HepG2 (cell line): ENCODE results near the gene PSMD1. TPM values are rescaled to one million over a fixed set of nuclear protein-coding genes. Genes with fewer than 3 reads are reported as not detected.

Experiments
- ATAC-seq: fragments of 200-7000 bp; cut with Tn5 transposase; 3 replicates; pipeline ENCODE4 v1.9.1; 2020; ENCODE audit warnings: mild to moderate bottlenecking, moderate library complexity
- BruUV-seq: library from RNA; stranded (reverse); fragments of 400-500 nt; replicated peaks from 2 replicates; lab custom pipeline; 2021; lab: Mats Ljungman, UMichigan
- CTCF ChIA-PET: fragments of 300-600 bp; formaldehyde crosslinking; extraction: SDS; loops from one replicate; lab custom pipeline; 2021; ENCODE audit warnings: low total read pairs, inconsistent platforms, low intra/inter-chr PET ratio; lab: Yijun Ruan, JAX
- POLR2A ChIA-PET: fragments of 350-600 bp; sonication (Branson Sonifier 250); formaldehyde crosslinking; loops from one replicate; lab custom pipeline; 2020; ENCODE audit warnings: antibody characterized with exemption, inconsistent platforms; lab: Yijun Ruan, JAX
- DNase-seq: peaks from one replicate; pipeline ENCODE4 v3.0.0-alpha.2; 2015; ENCODE audit warnings: low spot score
- FAIRE-seq: peaks from 3 replicates; lab custom pipeline; 2011; peaks lifted over from hg19 to GRCh38; lab: Jason Lieb, UNC
- H2AFZ ChIP-seq: one replicate; pipeline ENCODE4 v1.6.1; 2011; ENCODE audit warnings: low read length, inconsistent platforms
- H3K27ac ChIP-seq: fragments of 300-600 bp; 3 replicates; pipeline ENCODE4 v1.8.0; 2011; ENCODE audit warnings: mixed run types, mild to moderate bottlenecking, mixed read lengths, low read length, inconsistent platforms; ENCODE audit not compliant: insufficient read depth; ENCODE audit errors: extremely low read length
- H3K27me3 ChIP-seq, 2 experiments: fragments of 200-600 bp in 1 of 2; 2 replicates in 1 of 2; 3 replicates in 1 of 2; pipeline versions ENCODE4 v1.6.0 to v1.8.0; 2011; ENCODE audit warnings: low read length in 2 of 2, mild to moderate bottlenecking in 2 of 2, moderate library complexity in 2 of 2, inconsistent platforms in 1 of 2; ENCODE audit not compliant: insufficient read depth in 2 of 2, control insufficient read depth in 1 of 2
- H3K36me3 ChIP-seq, 2 experiments: fragments of 200-600 bp in 1 of 2; replicated peaks in 1 of 2; 2 replicates in 1 of 2; 3 replicates in 1 of 2; pipeline versions ENCODE4 v1.5.1 to v1.8.0; 2011; ENCODE audit warnings: low read length in 2 of 2, inconsistent platforms in 1 of 2; ENCODE audit not compliant: insufficient read depth in 2 of 2, control insufficient read depth in 1 of 2
- H3K4me1 ChIP-seq: 2 replicates; pipeline ENCODE4 v1.5.1; 2012; ENCODE audit warnings: low read length, inconsistent platforms; ENCODE audit not compliant: insufficient read depth
- H3K4me2 ChIP-seq: 2 replicates; pipeline ENCODE4 v1.6.0; 2011; ENCODE audit warnings: low read depth, low read length, inconsistent platforms
- H3K4me3 ChIP-seq, 3 experiments: fragments of 200-600 bp in 1 of 3; sonication (generic), shearing (Covaris generic) in 1 of 3; replicated peaks in 1 of 3; 2 replicates each; pipeline ENCODE4 v1.5.1; 2011 to 2016; ENCODE audit warnings: low read length in 3 of 3, inconsistent platforms in 2 of 3, low read depth in 2 of 3, mild to moderate bottlenecking in 2 of 3, control low read depth in 1 of 3, mixed read lengths in 1 of 3; ENCODE audit not compliant: insufficient read depth in 1 of 3
- H3K79me2 ChIP-seq: one replicate; pipeline ENCODE4 v1.6.1; 2011; ENCODE audit warnings: low read length, inconsistent platforms; ENCODE audit not compliant: insufficient read depth
- H3K9ac ChIP-seq: 2 replicates; pipeline ENCODE4 v1.6.0; 2011; ENCODE audit warnings: mild to moderate bottlenecking, low read depth, low read length, inconsistent platforms; ENCODE audit not compliant: insufficient read depth
- H3K9me3 ChIP-seq: 2 replicates; pipeline ENCODE4 v1.5.1; 2012; ENCODE audit warnings: mild to moderate bottlenecking, low read length
- H4K20me1 ChIP-seq: 2 replicates; pipeline ENCODE4 v1.6.0; 2011; ENCODE audit warnings: inconsistent platforms, mild to moderate bottlenecking, low read length, moderate library complexity; ENCODE audit not compliant: insufficient read depth
- AHDC1 ChIP-seq: sonication (generic); formaldehyde crosslinking; IDR thresholded peaks from 2 replicates; pipeline ENCODE4 v1.5.1; 2020; ENCODE audit warnings: mild to moderate bottlenecking, missing genetic modification reagents, borderline replicate concordance
- KAT8 ChIP-seq: IDR thresholded peaks from 2 replicates; pipeline ENCODE4 v1.6.1; 2016; ENCODE audit warnings: missing genetic modification reagents, missing compliant biosample characterization
- KDM6A ChIP-seq: IDR thresholded peaks from 2 replicates; pipeline ENCODE4 v1.6.1; 2016; ENCODE audit warnings: low read depth
- ZNF598 ChIP-seq: sonication (generic); formaldehyde crosslinking; IDR thresholded peaks from 2 replicates; pipeline ENCODE4 v1.5.1; 2020; ENCODE audit warnings: mild to moderate bottlenecking, missing genetic modification reagents, borderline replicate concordance
- ZSCAN30 ChIP-seq: sonication (generic); formaldehyde crosslinking; IDR thresholded peaks from 2 replicates; pipeline ENCODE4 v1.5.0; 2020; ENCODE audit warnings: mild to moderate bottlenecking, missing genetic modification reagents
- WGBS: methylation state at CpG from one replicate; pipeline ENCODE4 v1.1.6; 2017; ENCODE audit warnings: low lambda C conversion rate; 5-methylcytosine and 5-hydroxymethylcytosine counted together
- in situ Hi-C: cut with HindIII; loops from 2 replicates; pipeline ENCODE4 v1.10.0; 2017; ENCODE audit warnings: low pct_unique_long_range_greater_than_20kb; ENCODE audit not compliant: extremely low pct_ligation_motif_present
- intact Hi-C: fragments of 100-400 bp; cut with micrococcal nuclease; formaldehyde crosslinking; loops from one replicate; pipeline ENCODE4 v1.10.0; 2022; ENCODE audit not compliant: unreplicated experiment
- polyA plus RNA-seq, 8 experiments: library from polyadenylated mRNA; depleted of rRNA in 3 of 8; stranded (reverse) in 7 of 8; unstranded in 1 of 8; fragments of >200 nt; fragmentation: Illumina TruSeq in 4 of 8; extraction: Trizol in 4 of 8; gene quantifications; 2 replicates each; pipeline versions ENCODE4 v1.2.1 to v1.2.3, GENCODE V29; 2011 to 2016; ENCODE audit warnings: low read depth in 4 of 8, missing spikeins in 1 of 8, mixed read lengths in 1 of 8; ENCODE audit not compliant: insufficient read depth in 1 of 8
- total RNA-seq, 5 experiments: library from RNA; depleted of rRNA; stranded (reverse); fragments of >200 nt; fragmentation: Illumina TruSeq; extraction: Trizol; gene quantifications; 2 replicates each; pipeline ENCODE4 v1.2.3, GENCODE V29; 2016; ENCODE audit warnings: low read depth in 1 of 5

PSMD1 gene
- total and polyA plus RNA-seq, 2 of the 13 experiments (the other 11 are each of a cell fraction or from before 2014, with no cell fraction given) = 136 to 191 TPM

GRCh38 chr2:231168460-231169139 lies 111.9 kb downstream of the PSMD1 start (continued):
- TF ChIP-seq AHDC1 (no peak), ZSCAN30 (CRISPR knock-in tag) (no peak), KDM6A (CRISPR knock-in tag) (no peak)

- no peak for TF ChIP-seq ZNF598 (CRISPR knock-in tag)
- no peak for TF ChIP-seq KAT8 (CRISPR knock-in tag)
- TF ChIP-seq, all 625 proteins: peak for 0
- intact Hi-C loops (no loop called here), in situ Hi-C loops (no loop called here)
- H3K4me1 ChIP-seq = no peaks in the 10 kb centered on the region
- H3K36me3 ChIP-seq = peaks cover 21 to 86% of the 10 kb centered on the region in 2 experiments
- BruUV-seq = no TSS peak
- FAIRE-seq (no peak), ATAC-seq (no peak), DNase-seq (no peak)
- no peak overlapping the region for H2AFZ ChIP-seq
- no peak overlapping the region for H3K4me2 ChIP-seq
- WGBS = 84% methylated on average over 3 of the region's 3 CpGs
- H3K27me3 ChIP-seq = no peaks in the 10 kb centered on the region
- no peak overlapping the region for H3K4me3 ChIP-seq
- no peaks in the 10 kb centered on the region for H3K9me3 ChIP-seq
- H3K27ac ChIP-seq = no peak overlapping the region
- no peaks in the 10 kb centered on the region for H4K20me1 ChIP-seq
- ChIA-PET CTCF (no interaction called here), POLR2A (no interaction called here)
- H3K9ac ChIP-seq = no peak overlapping the region
- no peaks in the 10 kb centered on the region for H3K79me2 ChIP-seq
Observed at GRCh38 chr2:231169488-231169887, 112.8 kb downstream of the PSMD1 start.
